Right atrium auricular region (tissue), 2 donors: ENCODE measurements around the gene COL4A2. TPM values are rescaled to one million over a fixed set of nuclear protein-coding genes. Genes with fewer than 3 reads are reported as not detected.
A peak's percentile ranks its signal among the peaks of the same experiment; 100 is the strongest.

Source experiments
- DNase-seq: peaks from one replicate; pipeline ENCODE4 v3.0.0-alpha.2; 2019; ENCODE audit warnings: low spot score
- H3K27ac ChIP-seq, 2 donors: fragments of 200-600 bp; sonication (generic); 1 replicate in 1 of 2; 2 replicates in 1 of 2; pipeline ENCODE4 v1.5.1; 2016 to 2019
- H3K27me3 ChIP-seq, 2 donors: fragments of 200-600 bp; sonication (generic); one replicate each; pipeline versions ENCODE4 v1.5.1 to v1.6.0; 2017 to 2019
- H3K36me3 ChIP-seq: fragments of 200-600 bp; sonication (generic); one replicate; pipeline ENCODE4 v1.5.1; 2016
- H3K4me1 ChIP-seq, 2 donors: fragments of 200-600 bp; sonication (generic); one replicate each; pipeline versions ENCODE4 v1.5.1 to v1.6.0; 2017 to 2019
- H3K4me3 ChIP-seq, 2 donors: fragments of 200-600 bp; sonication (generic); 1 replicate in 1 of 2; 2 replicates in 1 of 2; pipeline ENCODE4 v1.5.1; 2017 to 2019; ENCODE audit warnings: mild to moderate bottlenecking in 1 of 2, moderate library complexity in 1 of 2
- H3K9me3 ChIP-seq, 2 donors: fragments of 200-600 bp; sonication (generic); one replicate each; pipeline ENCODE4 v1.5.1; 2019
- total RNA-seq, 2 donors: library from RNA; depleted of rRNA; stranded (reverse); fragments of >200 nt; gene quantifications; one replicate each; pipeline ENCODE4 v1.1.0, GENCODE V29; 2016
- TF ChIP-seq, protein P1 (sequence below), 2 donors: fragments of 200-600 bp; sonication (generic); IDR thresholded peaks; one replicate each; pipeline ENCODE4 v1.5.1; 2019; ENCODE audit warnings: antibody characterized with exemption in 2 of 2

COL4A2 gene
- total RNA-seq, 2 donors from 2014 or later, result 141 to 153 TPM

DNA sequence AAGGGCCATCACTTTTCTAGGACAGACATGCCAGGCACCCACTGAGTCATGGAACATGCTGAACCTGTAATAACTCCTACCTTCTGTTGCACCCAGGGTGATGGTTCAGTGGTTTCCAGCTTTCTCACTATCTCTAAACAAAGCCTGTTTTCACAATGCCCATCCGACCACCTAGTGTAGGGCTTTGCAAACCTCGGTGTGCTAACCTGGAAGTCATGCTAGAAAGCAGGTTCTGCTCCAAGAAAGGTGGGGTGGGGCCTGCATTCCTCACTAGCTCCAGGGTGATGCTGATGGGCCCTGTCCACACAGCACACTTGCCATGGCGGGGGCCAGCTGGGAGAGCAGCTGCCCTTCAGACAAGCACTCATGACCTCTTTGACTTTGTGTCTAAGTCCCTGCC, 43.4 kb downstream of the COL4A2 start:
- no peak for DNase-seq

DNA sequence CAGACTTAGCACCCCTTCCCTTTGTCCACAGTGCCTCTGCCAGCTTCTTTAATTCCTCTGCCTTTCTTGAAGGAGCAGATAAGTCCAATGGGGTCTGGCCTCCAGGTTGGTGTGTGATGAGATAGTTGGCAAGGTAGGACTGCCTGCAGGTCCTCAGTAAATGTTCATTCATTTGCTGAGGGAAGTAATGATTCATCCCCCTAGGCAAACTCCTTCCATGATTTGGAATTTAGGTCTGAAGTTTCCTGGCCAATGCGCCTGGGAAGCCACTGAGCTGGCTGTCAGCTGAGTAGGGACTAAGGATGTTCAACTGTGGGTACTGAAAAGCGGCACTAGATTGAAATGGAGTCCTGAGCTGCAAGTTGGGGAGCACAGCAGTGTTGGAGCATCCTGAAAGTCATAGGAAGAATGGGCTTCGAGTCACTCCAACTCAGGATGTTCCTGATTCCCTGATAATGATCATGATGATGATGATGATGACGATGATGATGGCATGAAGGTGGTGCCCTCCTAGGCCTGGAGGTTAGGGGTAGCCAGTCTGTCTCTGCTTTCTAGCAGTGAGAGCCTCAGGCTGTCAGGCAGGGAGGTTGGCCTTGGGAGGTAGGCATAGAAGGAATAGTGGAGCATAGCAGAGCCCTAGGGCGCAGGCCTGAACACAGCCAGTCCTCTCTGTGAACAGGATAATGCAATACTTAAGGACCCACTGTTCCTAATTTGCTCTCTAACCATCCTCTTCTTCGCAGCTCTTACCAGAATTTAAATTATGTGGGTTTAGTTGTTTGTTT, 44.7 kb downstream of the COL4A2 start:
- Histone ChIP-seq H3K4me1 (peaks cover 0 to 67% of the 10 kb centered on the region in 2 donors), H3K27ac (peak overlapping the region; percentile 22 to 72), H3K27me3 (no peaks in the 10 kb centered on the region), H3K9me3 (no peaks in the 10 kb centered on the region), H3K4me3 (no peak overlapping the region), H3K36me3 (no peaks in the 10 kb centered on the region)
- TF ChIP-seq, protein P1, sequence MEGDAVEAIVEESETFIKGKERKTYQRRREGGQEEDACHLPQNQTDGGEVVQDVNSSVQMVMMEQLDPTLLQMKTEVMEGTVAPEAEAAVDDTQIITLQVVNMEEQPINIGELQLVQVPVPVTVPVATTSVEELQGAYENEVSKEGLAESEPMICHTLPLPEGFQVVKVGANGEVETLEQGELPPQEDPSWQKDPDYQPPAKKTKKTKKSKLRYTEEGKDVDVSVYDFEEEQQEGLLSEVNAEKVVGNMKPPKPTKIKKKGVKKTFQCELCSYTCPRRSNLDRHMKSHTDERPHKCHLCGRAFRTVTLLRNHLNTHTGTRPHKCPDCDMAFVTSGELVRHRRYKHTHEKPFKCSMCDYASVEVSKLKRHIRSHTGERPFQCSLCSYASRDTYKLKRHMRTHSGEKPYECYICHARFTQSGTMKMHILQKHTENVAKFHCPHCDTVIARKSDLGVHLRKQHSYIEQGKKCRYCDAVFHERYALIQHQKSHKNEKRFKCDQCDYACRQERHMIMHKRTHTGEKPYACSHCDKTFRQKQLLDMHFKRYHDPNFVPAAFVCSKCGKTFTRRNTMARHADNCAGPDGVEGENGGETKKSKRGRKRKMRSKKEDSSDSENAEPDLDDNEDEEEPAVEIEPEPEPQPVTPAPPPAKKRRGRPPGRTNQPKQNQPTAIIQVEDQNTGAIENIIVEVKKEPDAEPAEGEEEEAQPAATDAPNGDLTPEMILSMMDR (IDR thresholded peaks at IDR 0.05), result no peak
- DNase-seq, result no peak

More for the DNA sequence above, 43.4 kb downstream of the COL4A2 start:
- H3K27me3 ChIP-seq, result no peaks in the 10 kb centered on the region
- H3K4me3 ChIP-seq, result no peak overlapping the region
- H3K27ac ChIP-seq, result peak overlapping the region; percentile 72 to 74
- no peaks in the 10 kb centered on the region for H3K9me3 ChIP-seq
- no peaks in the 10 kb centered on the region for H3K36me3 ChIP-seq
- peaks cover 0 to 70% of the 10 kb centered on the region in 2 donors for H3K4me1 ChIP-seq
- TF ChIP-seq, protein P1 (IDR thresholded peaks at IDR 0.05), result no peak

DNA sequence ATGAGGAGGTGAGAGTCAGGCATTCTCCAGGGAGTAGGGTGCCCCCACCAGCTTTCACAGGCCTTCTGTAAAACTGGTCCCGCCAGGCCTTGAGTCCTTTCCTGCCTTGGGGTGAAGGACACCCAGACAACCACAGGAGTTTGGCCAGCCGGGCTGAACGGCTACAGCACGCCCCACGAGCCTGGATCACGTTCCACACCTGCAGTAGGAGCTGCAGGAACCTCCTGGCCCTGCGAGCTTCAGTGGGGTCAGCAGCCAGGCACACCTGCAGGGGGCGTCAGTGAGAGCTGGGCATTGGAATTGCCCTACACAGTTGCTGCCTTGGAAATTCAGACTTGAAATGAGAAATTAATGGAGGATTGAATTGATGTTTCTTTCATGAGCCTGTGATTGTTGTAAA, 45.7 kb downstream of the COL4A2 start:
- Histone ChIP-seq H3K27ac (no peak overlapping the region), H3K4me1 (peaks cover 0 to 57% of the 10 kb centered on the region in 2 donors)

GRCh38 chr13:110353339-110353977, 46.4 kb downstream of the COL4A2 start:
- Histone ChIP-seq H3K9me3 (no peaks in the 10 kb centered on the region), H3K4me1 (peaks cover 0 to 50% of the 10 kb centered on the region in 2 donors), H3K36me3 (peaks cover 11% of the 10 kb centered on the region), H3K4me3 (no peak overlapping the region), H3K27me3 (no peaks in the 10 kb centered on the region), H3K27ac (no peak overlapping the region)
- TF ChIP-seq, protein P1 (IDR thresholded peaks at IDR 0.05), result no peak
- no peak for DNase-seq

More for the DNA sequence above, 45.7 kb downstream of the COL4A2 start:
- H3K9me3 ChIP-seq, result no peaks in the 10 kb centered on the region
- no peak for DNase-seq
- H3K36me3 ChIP-seq, result peaks cover 5% of the 10 kb centered on the region
- TF ChIP-seq, protein P1 (IDR thresholded peaks at IDR 0.05), result no peak
- H3K4me3 ChIP-seq, result no peak overlapping the region
- no peaks in the 10 kb centered on the region for H3K27me3 ChIP-seq

DNA sequence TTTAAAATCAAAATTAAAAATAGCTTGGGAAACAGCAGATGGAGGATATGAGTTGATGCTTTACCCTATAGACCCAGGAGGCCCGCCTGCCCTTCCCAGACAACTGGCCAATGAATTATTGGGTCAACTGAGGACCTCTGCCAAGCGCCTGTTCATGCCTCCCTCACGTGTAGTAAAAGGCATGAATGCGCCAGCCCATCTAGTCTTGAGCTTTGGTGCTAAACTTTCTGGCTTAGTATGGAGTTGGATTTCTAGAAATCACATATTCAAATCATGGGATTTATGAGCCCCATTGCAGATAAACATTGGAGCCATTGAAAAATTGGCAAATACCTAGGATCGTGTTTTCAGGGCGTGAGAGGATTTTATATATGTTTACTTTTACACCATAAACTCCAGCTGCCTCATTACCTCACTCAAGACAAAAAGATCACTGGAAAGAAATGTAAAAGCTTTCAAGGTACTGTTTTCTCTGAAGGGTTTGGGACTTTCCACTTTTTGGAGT, 47.1 kb downstream of the COL4A2 start:
- Histone ChIP-seq H3K9me3 (no peaks in the 10 kb centered on the region), H3K36me3 (peaks cover 14% of the 10 kb centered on the region), H3K27me3 (no peaks in the 10 kb centered on the region), H3K4me3 (no peak overlapping the region), H3K4me1 (peaks cover 0 to 43% of the 10 kb centered on the region in 2 donors), H3K27ac (no peak overlapping the region)
- TF ChIP-seq, protein P1 (IDR thresholded peaks at IDR 0.05), result no peak
- no peak for DNase-seq
